HG03103 (cell line): ENCODE results near the gene METTL27.
"Not testable (repeated sequence)": the region's sequence is repeated elsewhere in the genome, so short reads cannot be mapped to it uniquely, and the experiment has no call there.

Experiments used
- ATAC-seq: cut with Tn5 transposase; IDR thresholded peaks from one replicate; pipeline ENCODE4 v1.9.1; 2021; ENCODE audit warnings: low read depth; ENCODE audit not compliant: unreplicated experiment

The METTL27 gene

GRCh38 chr7:73869011-73869798, 26.9 kb upstream of the METTL27 start:
- no peak for ATAC-seq

- no peak for ATAC-seq
Measured at GRCh38 chr7:73866446-73866767, 24.1 kb upstream of the METTL27 start.

GRCh38 chr7:73865738-73866445, 23.6 kb upstream of the METTL27 start:
- ATAC-seq: no peak

DNA sequence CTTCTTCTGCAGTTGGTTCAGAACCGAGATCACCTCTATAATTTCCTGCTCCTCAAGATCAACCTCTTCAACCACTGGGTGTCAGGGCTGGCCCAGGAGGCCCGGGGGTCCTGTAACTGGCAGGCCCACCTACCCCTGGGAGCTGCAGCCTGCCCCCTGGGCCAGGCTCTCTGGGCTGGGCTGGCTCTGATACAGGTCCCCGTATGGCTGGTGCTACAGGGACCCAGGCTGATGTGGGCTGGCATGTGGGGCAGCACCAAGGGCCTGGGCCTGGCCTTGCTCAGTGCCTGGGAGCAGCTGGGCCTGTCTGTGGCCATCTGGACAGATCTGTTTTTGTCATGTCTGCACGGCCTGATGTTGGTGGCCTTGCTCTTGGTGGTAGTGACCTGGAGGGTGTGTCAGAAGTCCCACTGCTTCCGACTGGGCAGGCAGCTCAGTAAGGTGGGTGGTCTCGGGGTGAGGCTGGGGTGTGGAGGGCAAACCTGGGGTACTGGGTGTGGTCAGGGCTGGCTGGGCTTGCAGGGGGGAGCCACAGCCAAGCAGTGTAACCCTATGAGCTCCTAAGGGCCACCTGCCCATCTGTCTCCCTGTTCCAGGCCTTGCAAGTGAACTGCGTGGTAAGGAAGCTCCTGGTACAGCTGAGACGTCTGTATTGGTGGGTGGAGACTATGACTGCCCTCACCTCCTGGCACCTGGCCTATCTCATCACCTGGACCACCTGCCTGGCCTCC, 22.8 kb upstream of the METTL27 start:
- no peak for ATAC-seq

DNA sequence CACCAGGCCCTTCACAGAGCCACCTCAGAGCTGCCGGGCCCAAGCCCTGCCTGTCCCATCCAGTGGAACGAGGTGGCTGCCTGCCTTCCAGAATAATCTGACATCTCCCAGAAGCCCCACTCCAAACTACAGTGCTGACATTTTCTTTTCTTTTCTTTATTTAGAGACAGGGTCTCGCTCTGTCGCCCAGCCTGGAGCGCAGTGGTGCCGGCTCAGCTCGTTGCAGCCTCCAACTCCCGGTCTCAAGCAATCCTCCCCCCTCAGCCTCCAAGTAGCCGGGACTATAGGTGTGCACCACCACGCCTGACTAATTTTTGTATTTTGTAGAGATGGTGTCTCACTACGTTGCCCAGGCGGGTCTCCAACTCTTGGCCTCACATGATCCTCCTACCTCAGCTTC, 19.0 kb upstream of the METTL27 start:
- ATAC-seq: no peak

- no peak for ATAC-seq
Measured at GRCh38 chr7:73860859-73861258, 18.5 kb upstream of the METTL27 start, which contains the start of gene TMEM270. TSS of gene TMEM270 (plus strand) at chr7:73861159. CDS start at chr7:73861195, 36 bp downstream.

DNA sequence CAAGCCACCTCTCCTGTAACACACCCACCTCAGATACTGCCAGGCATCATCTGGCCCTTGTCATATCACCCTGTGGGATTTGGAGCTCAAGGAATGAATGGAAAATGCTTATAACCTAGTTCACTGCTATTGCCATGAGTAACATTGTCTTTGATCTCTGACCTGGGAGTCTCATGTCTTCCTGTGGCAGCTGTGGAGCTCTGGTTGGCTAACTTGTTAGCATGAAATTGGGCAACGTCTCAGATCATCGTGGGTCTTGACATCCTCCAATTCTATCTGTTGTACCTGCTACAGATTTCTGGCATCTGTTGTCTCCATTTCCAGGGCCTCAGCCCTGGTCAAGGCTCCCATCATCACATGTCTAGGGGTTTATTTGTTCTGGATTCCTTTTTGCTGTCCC, 16.5 kb upstream of the METTL27 start:
- ATAC-seq: no peak

DNA sequence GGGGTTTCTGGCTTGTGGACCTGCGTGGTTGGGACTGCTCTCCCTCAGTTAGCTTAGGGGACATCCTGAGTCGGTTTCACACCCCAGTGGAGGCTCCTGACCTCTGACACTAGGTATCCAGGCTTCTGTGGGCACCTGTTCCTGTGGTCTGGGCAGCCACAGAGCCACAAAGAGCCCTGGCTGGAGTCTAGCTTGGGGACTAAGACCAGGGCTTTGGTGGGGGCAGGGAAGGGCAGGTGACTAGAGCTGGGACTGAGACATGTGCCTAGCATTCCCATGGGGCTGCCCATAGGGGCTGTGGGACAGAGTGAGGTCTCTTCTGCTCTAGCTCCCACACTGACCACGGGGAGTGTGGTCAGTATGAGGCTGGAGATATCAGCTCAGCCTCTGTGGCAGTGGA, 14.6 kb upstream of the METTL27 start:
- ATAC-seq: no peak

DNA sequence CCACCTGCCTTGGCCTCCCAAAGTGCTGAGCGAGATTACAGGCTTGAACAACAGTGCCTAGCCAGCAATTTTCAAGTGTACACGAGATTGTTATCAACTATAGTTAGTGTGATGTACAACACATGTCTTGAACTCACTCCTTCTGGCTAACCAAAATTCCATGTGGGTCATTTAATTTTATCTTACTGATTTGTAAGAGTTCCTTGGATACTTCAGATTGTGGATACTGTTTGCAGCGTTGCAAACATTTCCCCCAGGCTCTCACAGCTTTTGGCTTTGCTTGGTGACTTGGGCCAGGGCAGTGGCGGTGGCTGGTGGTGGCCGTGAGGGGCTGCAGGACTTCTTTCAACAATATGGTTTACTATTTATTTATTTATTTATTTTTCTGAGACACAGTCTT, 10.2 kb upstream of the METTL27 start:
- ATAC-seq: no peak

DNA sequence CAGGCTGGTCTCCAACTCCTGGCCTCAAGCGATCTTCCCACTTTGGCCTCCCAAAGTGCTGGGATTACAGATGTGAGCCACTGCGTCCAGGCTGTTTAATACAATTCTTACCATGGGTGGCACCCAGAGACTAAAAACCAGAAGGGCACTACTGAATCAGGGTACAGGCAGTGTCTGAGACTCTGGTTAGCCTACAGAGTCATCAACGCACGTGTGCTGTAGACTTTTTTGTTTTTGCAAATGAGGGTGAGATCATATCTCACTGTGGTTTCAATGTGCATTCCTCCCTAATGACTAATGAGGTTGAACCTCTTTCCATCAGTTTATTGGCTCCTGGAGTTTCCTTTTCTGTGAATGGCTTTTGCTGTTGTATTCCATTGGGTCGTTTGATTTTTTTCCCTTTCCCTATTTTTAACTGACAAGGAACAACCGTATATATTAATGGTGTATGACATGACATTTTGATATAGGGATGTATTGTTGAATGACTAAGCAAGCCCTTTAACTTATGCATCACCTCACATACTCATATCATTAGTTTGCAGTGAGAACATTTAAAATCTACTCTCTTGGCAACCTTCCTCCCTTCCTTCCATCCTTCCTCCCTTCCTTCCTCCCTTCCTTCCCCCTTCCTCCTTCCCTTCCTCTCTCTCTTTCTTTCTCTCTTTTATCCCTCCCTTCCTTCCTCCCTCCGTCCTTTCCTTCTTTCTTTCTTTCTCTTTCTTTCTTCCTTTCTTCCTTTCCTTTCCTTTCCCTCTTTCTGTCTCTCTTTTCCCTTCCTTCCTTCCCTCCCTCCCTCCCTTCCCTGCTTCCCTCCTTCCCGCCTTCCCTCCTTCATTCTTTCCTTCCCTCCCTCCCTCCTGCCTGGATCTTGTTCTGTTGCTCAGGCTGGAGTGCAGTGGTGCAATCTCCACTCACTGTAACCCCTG, 9.4 kb upstream of the METTL27 start:
- ATAC-seq: peak; percentile 56

- no peak for ATAC-seq
Measured at GRCh38 chr7:73850781-73851207, 8.5 kb upstream of the METTL27 start.

DNA sequence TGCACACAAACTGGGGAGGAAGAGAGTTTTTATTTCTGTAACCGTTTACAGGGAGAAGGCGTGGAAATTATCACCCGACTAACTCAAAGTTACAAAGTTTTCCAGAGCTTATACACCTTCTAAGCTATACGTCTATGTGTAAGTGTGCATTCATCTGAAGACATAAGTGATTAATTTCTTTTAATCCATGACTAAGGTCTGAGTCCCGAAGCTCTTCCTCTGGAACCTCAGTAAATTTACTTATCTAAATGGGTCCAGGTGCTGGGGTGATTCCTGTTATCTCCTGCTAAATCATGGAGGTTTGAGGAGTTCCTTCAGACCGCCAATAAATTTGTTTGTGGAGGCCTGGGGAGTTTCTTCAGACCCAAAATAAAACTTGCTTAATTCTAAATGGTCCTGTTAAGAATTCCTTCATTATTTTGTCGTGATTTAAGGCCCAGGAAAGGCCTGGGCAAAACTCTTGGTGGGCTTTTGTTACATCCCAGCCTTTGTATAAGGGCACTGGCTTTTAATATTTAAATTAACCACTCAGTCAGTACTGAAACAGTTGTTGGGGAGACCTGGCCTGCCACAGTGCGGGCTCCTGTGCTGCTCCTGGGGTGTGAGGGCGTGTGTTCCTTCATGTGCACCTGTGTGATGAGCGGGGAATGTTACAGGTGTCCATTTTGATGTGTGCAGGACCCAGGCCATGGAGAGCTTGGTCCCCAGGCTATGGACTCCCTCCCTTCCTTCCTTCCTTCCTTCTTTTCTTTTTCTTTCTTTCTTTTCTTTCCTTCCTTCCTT, 5.8 kb upstream of the METTL27 start:
- ATAC-seq: no peak

DNA sequence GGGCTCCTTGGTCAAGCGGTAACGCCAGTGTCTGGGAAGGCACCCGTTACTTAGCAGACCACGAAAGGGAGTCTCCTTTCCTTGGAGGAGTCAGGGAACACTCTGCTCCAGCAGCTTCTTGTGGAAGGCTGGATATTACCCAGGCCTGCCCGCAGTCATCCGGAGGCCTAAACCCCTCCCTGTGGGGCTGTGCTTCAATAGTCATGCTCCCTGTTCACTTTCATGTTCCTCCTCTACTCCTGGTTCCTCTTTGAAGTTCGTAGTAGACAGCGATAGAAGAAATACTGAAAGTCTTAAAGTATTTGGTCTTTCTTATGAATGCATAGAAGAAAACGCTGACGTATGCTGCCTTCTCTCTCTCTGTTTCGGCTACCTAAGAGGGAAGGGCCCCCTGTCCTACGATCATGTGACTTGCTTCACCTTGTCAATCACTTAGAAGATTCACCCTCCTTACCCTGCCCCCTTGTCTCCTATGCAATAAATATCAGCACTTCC, 3.4 kb upstream of the METTL27 start:
- not testable (repeated sequence) for ATAC-seq

DNA sequence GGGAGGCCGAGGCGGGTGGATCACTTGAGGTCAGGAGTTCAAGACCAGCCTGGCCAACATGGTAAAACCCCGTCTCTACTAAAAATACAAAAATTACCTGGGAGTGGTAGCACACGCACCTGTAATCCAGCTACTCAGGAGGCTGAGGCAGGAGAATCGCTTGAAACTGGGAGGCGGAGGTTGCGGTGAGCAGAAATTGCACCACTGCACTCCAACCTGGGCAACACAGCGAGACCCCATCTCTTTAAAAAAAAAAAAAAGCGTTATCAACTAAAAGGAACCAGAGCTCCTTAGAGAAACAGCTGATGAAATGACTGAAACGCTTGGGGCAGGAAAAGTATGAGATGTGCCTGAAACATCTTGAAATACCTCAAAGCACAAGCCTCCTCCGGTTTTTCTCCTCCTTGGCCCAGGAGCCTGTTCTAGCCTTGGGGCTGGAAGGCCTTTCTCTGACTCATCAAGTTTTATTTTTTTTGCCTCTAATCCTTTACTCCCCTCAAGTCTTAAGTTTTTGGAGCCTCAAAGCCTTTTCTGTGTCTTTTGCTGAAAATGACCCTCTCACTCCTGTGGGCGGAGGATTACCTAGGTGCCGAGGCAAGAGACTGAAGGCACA, 2.6 kb upstream of the METTL27 start:
- no peak for ATAC-seq

DNA sequence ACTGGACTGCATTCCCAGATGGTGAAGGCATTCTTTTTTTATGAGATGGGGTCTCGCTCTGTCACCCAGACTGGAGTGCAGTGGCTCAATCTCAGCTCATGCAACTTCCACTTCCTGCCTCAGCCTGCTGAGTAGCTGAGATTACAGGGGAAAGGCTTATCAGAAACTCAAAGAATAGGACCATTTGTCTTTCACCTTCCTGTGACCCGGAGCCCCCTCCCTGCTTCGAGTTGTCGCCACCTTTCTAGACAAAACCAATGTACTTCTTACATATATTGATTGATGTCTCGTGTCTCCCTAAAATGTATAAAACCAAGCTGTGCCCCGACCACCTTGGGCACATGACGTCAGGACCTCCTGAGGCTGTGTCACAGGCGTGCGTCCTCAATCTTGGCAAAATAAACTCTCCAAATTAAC, 1.8 kb upstream of the METTL27 start:
- no peak for ATAC-seq

DNA sequence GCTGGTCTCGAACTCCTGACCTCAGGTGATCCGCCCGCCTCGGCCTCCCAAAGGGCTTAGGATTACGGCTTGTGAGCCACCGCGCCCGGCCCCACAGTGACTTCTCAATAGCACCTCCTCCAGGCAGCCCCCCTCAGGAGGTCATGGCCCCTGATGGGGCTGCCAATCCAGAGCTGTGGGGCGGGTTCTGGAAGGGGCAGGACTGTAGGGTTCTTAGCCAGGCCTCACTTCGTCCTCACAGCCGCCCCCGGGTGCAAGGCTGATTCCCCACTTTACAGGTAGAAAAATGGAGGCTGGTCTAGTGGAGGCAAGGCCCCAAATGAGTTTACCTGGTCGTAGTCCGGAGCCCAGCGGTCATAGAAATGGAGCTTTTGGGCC, 638 bp downstream of the METTL27 start:
- ATAC-seq: no peak

GRCh38 chr7:73840715-73841379, 1.5 kb downstream of the METTL27 start:
- no peak for ATAC-seq
